Upper lobe of left lung (tissue), 6 donors: ENCODE data around the gene GLOD5. TPM values are rescaled to one million over a fixed set of nuclear protein-coding genes. Genes with fewer than 3 reads are reported as not detected.
A peak's percentile ranks its signal among the peaks of the same experiment; 100 is the strongest.

ENCODE experiments used
- ATAC-seq, 2 donors: fragments of 200-7000 bp; cut with Tn5 transposase; one replicate each; pipeline ENCODE4 v1.9.1; 2022; ENCODE audit warnings: mild to moderate bottlenecking in 2 of 2, moderate library complexity in 2 of 2; ENCODE audit not compliant: low FRiP score in 2 of 2
- DNase-seq, 2 donors: peaks; one replicate each; pipeline ENCODE4 v3.0.0-alpha.2; 2019 to 2020
- H3K27ac ChIP-seq, 4 donors: fragments of 200-600 bp; sonication (generic); one replicate each; pipeline ENCODE4 v1.5.1; 2016 to 2019
- H3K27me3 ChIP-seq, 4 donors: fragments of 200-600 bp; sonication (generic); one replicate each; pipeline ENCODE4 v1.5.1; 2017 to 2019
- H3K36me3 ChIP-seq, 4 donors: fragments of 200-600 bp; sonication (generic); one replicate each; pipeline ENCODE4 v1.5.1; 2016 to 2019
- H3K4me1 ChIP-seq, 4 donors: fragments of 200-600 bp; sonication (generic); one replicate each; pipeline ENCODE4 v1.5.1; 2018 to 2019
- H3K4me3 ChIP-seq, 4 donors: fragments of 200-600 bp; sonication (generic); one replicate each; pipeline ENCODE4 v1.5.1; 2017 to 2019; ENCODE audit warnings: mild to moderate bottlenecking in 2 of 4, moderate library complexity in 1 of 4
- H3K9me3 ChIP-seq, 4 donors: fragments of 200-600 bp; sonication (generic); one replicate each; pipeline ENCODE4 v1.5.1; 2018 to 2019
- EP300 ChIP-seq, 4 donors: sonication (generic); formaldehyde crosslinking; IDR thresholded peaks; one replicate each; pipeline ENCODE4 v1.5.1; 2017; ENCODE audit warnings: antibody characterized with exemption in 4 of 4, control low read depth in 2 of 4
- POLR2A ChIP-seq, 4 donors: fragments of 450-650 bp; IDR thresholded peaks; one replicate each; pipeline ENCODE4 v1.5.1; 2016 to 2017; ENCODE audit warnings: antibody characterized with exemption in 4 of 4, mild to moderate bottlenecking in 2 of 4
- POLR2AphosphoS5 ChIP-seq, 2 donors: sonication (generic); formaldehyde crosslinking; IDR thresholded peaks; one replicate each; pipeline ENCODE4 v1.5.1; 2017; ENCODE audit warnings: antibody characterized with exemption in 2 of 2
- WGBS, 2 donors: methylation state at CpG; one replicate each; pipeline ENCODE4 v1.1.5; 2017 to 2018; 5-methylcytosine and 5-hydroxymethylcytosine counted together
- total RNA-seq, 6 donors: library from RNA; depleted of rRNA in 4 of 6; stranded (reverse); fragments of >200 nt in 4 of 6; gene quantifications; one replicate each; pipeline versions ENCODE4 v1.1.0 to v1.2.1, GENCODE V29; 2016 to 2021
- TF ChIP-seq, protein P1 (sequence below), 6 experiments: fragments of 450-650 bp in 4 of 6; fragments of 200-600 bp in 2 of 6; sonication (generic) in 2 of 6; IDR thresholded peaks; one replicate each; pipeline ENCODE4 v1.5.1; 2016 to 2019; ENCODE audit warnings: antibody characterized with exemption in 6 of 6
- donor health status: DM: no; HTN: no; CAD: no; lungs with moderate emphysema.
- donor health status: DM: no; HTN: yes; CAD: no; lungs with severe emphysema.

Gene GLOD5
- total RNA-seq, 6 donors from 2014 or later: 1.1 to 2.1 (median 2.0) TPM; not detected in 2

DNA sequence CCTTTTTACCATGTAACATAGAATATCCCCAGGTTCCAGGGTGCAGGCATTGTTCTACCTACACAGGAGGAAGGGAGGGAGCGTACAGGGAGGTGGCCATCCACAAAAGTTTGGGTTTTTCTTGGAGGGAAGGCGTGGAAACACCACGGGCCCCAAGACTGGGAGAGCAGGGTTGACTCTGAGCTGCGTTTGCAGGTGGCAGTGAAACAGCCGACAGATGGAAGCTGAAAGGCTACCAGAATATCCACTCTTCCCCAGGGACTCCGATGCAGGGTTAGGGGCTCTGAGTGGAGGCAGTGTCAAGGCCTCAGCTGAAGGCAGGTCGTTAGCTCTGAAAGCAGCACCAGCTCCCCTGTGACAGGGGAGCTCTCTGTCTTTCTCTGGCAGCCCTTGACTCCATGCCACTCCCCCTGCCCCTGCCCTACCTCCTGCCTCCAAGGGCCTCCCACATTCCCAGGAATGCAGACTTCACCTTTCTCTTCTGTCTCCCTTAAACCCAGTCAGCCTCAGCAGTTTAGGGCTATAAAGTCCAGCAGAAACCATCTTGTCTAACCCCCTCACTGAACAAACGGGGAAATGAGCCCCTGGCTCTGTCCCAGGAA is 14.0 kb upstream of the GLOD5 start:
- Histone ChIP-seq H3K27me3 (no peaks in the 10 kb centered on the region), H3K4me1 (no peaks in the 10 kb centered on the region), H3K9me3 (no peaks in the 10 kb centered on the region), H3K27ac (no peak overlapping the region), H3K4me3 (no peak overlapping the region), H3K36me3 (no peaks in the 10 kb centered on the region)
- WGBS, 2 donors: 67 to 73% methylated on average over 5 to 8 of the region's 8 CpGs
- no peak for DNase-seq
- no peak for TF ChIP-seq EP300 (IDR thresholded peaks at IDR 0.05)
- TF ChIP-seq, protein P1, sequence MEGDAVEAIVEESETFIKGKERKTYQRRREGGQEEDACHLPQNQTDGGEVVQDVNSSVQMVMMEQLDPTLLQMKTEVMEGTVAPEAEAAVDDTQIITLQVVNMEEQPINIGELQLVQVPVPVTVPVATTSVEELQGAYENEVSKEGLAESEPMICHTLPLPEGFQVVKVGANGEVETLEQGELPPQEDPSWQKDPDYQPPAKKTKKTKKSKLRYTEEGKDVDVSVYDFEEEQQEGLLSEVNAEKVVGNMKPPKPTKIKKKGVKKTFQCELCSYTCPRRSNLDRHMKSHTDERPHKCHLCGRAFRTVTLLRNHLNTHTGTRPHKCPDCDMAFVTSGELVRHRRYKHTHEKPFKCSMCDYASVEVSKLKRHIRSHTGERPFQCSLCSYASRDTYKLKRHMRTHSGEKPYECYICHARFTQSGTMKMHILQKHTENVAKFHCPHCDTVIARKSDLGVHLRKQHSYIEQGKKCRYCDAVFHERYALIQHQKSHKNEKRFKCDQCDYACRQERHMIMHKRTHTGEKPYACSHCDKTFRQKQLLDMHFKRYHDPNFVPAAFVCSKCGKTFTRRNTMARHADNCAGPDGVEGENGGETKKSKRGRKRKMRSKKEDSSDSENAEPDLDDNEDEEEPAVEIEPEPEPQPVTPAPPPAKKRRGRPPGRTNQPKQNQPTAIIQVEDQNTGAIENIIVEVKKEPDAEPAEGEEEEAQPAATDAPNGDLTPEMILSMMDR (IDR thresholded peaks at IDR 0.05): no peak
- TF ChIP-seq POLR2AphosphoS5 (IDR thresholded peaks at IDR 0.05): no peak
- TF ChIP-seq POLR2A (IDR thresholded peaks at IDR 0.05): no peak
- no peak for ATAC-seq

GRCh38 chrX:48749182-48749581 is 12.4 kb upstream of the GLOD5 start:
- Histone ChIP-seq H3K9me3 (no peaks in the 10 kb centered on the region), H3K27me3 (no peaks in the 10 kb centered on the region), H3K36me3 (no peaks in the 10 kb centered on the region), H3K4me3 (no peak overlapping the region), H3K27ac (no peak overlapping the region), H3K4me1 (no peaks in the 10 kb centered on the region)
- 84 to 93% methylated on average over 2 to 5 of the region's 5 CpGs for WGBS, 2 donors
- TF ChIP-seq, protein P1 (IDR thresholded peaks at IDR 0.05): no peak
- no peak for TF ChIP-seq EP300 (IDR thresholded peaks at IDR 0.05)
- TF ChIP-seq POLR2AphosphoS5 (IDR thresholded peaks at IDR 0.05): no peak
- no peak for TF ChIP-seq POLR2A (IDR thresholded peaks at IDR 0.05)
- ATAC-seq: no peak
- no peak for DNase-seq

DNA sequence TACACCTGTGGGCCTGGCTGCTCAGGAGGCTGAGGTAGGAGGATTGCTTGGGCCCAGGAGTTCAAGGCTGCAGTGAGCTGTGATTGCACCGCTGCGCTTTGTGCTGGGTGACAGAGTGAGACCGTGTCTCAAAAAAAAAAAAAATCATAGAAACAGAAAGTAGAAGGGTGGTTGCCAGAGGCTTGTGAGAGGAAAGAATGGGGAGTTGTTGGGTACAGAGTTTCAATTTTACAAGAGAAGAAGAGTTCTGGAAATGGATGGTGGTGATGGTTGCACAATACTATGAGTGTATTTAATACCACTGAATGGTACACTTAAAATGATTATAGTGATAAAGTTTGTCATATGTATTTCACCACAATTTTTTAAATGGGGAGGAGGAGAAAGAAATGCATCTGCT is 10.2 kb upstream of the GLOD5 start:
- ATAC-seq (no peak), DNase-seq (no peak)
- Histone ChIP-seq H3K36me3 (no peaks in the 10 kb centered on the region), H3K27ac (no peak overlapping the region), H3K9me3 (no peaks in the 10 kb centered on the region), H3K27me3 (peaks cover 0 to 5% (median 0%) of the 10 kb centered on the region in 4 donors), H3K4me3 (no peak overlapping the region), H3K4me1 (no peaks in the 10 kb centered on the region)
- 73 to 82% methylated on average over 3 of the region's 3 CpGs for WGBS, 2 donors
- TF ChIP-seq, protein P1 (IDR thresholded peaks at IDR 0.05): no peak
- TF ChIP-seq EP300 (IDR thresholded peaks at IDR 0.05) (no peak), POLR2AphosphoS5 (IDR thresholded peaks at IDR 0.05) (no peak), POLR2A (IDR thresholded peaks at IDR 0.05) (no peak)

- no peak for TF ChIP-seq POLR2A (IDR thresholded peaks at IDR 0.05)
- TF ChIP-seq, protein P1 (IDR thresholded peaks at IDR 0.05): no peak
- no peak for TF ChIP-seq POLR2AphosphoS5 (IDR thresholded peaks at IDR 0.05)
- no peak for TF ChIP-seq EP300 (IDR thresholded peaks at IDR 0.05)
- Histone ChIP-seq H3K4me3 (no peak overlapping the region), H3K9me3 (no peaks in the 10 kb centered on the region), H3K4me1 (no peaks in the 10 kb centered on the region), H3K27me3 (peaks cover 0 to 5% (median 0%) of the 10 kb centered on the region in 4 donors), H3K27ac (no peak overlapping the region), H3K36me3 (no peaks in the 10 kb centered on the region)
- no peak for ATAC-seq
- WGBS, 2 donors: 64% methylated on average over 7 of the region's 7 CpGs; no CpG with 5 or more reads in 1 of the 2 donors
- no peak for DNase-seq
These were observed 9.0 kb upstream of the GLOD5 start for GRCh38 chrX:48752498-48752897.

- Histone ChIP-seq H3K27ac (no peak overlapping the region), H3K27me3 (peaks cover 0 to 5% (median 0%) of the 10 kb centered on the region in 4 donors), H3K4me3 (no peak overlapping the region), H3K4me1 (no peaks in the 10 kb centered on the region), H3K9me3 (no peaks in the 10 kb centered on the region), H3K36me3 (no peaks in the 10 kb centered on the region)
- peak in 1 of 2 donors; percentile 15 for ATAC-seq
- DNase-seq: no peak
- whole genome bisulfite sequencing, 2 donors: 77% methylated on average over 8 of the region's 8 CpGs; no CpG with 5 or more reads in 1 of the 2 donors
- TF ChIP-seq EP300 (IDR thresholded peaks at IDR 0.05): no peak
- TF ChIP-seq POLR2A (IDR thresholded peaks at IDR 0.05): no peak
- TF ChIP-seq, protein P1 (IDR thresholded peaks at IDR 0.05): no peak
- no peak for TF ChIP-seq POLR2AphosphoS5 (IDR thresholded peaks at IDR 0.05)
These were observed 7.8 kb upstream of the GLOD5 start for GRCh38 chrX:48753708-48754228.
